HG03159 (cell line): Measurements from ENCODE around the gene SBK1.
"Not testable (repeated sequence)": the region's sequence is repeated elsewhere in the genome, so short reads cannot be mapped to it uniquely, and the experiment has no call there.

Experiments used
- ATAC-seq: cut with Tn5 transposase; IDR thresholded peaks from one replicate; pipeline ENCODE4 v1.9.1; 2021; ENCODE audit warnings: mild to moderate bottlenecking, moderate library complexity; ENCODE audit not compliant: unreplicated experiment

The SBK1 gene

GRCh38 chr16:28330232-28330631 lies 37.9 kb downstream of the SBK1 start:
- ATAC-seq = not testable (repeated sequence)

- not testable (repeated sequence) for ATAC-seq
Measured at GRCh38 chr16:28330981-28331380, 38.7 kb downstream of the SBK1 start.

- ATAC-seq = not testable (repeated sequence)
Measured at GRCh38 chr16:28332632-28333031, 40.3 kb downstream of the SBK1 start.

- not testable (repeated sequence) for ATAC-seq
Measured at GRCh38 chr16:28335678-28336077, 43.4 kb downstream of the SBK1 start.

DNA sequence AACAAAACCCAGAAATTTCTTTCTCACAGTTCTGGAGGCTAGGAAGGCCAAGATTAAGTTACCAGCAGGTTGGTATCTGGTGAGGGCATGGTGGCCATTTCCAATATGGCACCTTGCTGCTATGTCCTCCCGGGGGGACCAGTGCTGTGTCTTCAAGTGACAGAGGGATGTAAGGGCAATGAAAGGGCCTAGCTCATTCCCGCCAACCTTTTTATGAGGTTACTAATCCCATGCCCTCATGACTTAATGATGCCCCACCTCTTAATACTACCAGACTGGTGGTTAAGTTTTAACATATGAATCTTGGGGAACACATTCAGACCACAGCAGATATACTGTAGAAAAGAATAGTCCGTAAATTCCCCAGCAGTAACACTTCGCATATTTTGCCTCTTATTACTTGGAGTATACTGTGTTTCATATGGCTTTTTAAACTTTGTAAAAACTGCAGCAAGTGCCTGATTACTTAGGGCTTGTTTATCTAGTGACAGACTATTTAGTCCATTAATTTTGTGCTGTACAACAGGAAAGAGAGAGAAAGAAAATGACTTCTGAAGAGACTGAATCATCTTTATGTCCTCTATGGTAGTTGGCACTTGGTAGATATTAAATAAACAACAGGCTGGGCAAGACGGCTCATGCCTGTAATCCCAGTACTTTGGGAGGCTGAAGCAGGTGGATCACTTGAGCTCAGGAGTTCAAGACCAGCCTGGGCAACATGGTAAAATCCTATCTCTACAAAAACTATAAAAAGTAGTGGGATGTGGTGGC lies 44.8 kb downstream of the SBK1 start:
- not testable (repeated sequence) for ATAC-seq

DNA sequence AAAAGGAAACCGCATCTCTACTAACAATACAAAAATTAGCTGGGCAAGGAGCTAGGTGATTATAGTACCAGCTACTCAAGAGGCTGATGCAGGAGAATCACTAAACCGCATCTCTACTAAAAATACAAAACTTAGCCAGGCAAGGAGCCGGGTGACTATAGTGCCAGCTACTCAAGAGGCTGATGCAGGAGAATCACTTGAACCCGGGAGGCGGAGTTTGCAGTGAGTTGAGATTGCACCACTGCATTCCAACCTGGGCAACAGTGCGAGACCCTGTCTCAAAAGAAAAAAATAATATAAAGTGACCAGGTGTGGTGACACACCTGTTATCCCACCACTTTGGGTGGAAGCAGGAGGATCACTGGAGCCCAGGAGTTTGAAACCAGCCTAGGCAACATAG lies 45.9 kb downstream of the SBK1 start:
- not testable (repeated sequence) for ATAC-seq

GRCh38 chr16:28362600-28362999 lies 70.3 kb downstream of the SBK1 start:
- ATAC-seq = not testable (repeated sequence)

GRCh38 chr16:28363408-28363807 lies 71.1 kb downstream of the SBK1 start, which contains the start of gene NPIPB6:
Gene NPIPB6 (minus strand): TSS chr16:28363508. CDS start chr16:28362822, 686 bp downstream.
- ATAC-seq = not testable (repeated sequence)

GRCh38 chr16:28364268-28365173 lies 72.2 kb downstream of the SBK1 start:
- peak; percentile 84 for ATAC-seq

GRCh38 chr16:28367926-28368325 lies 75.6 kb downstream of the SBK1 start:
- ATAC-seq = not testable (repeated sequence)
